ENCODE results near the gene AKIP1.

DNA sequence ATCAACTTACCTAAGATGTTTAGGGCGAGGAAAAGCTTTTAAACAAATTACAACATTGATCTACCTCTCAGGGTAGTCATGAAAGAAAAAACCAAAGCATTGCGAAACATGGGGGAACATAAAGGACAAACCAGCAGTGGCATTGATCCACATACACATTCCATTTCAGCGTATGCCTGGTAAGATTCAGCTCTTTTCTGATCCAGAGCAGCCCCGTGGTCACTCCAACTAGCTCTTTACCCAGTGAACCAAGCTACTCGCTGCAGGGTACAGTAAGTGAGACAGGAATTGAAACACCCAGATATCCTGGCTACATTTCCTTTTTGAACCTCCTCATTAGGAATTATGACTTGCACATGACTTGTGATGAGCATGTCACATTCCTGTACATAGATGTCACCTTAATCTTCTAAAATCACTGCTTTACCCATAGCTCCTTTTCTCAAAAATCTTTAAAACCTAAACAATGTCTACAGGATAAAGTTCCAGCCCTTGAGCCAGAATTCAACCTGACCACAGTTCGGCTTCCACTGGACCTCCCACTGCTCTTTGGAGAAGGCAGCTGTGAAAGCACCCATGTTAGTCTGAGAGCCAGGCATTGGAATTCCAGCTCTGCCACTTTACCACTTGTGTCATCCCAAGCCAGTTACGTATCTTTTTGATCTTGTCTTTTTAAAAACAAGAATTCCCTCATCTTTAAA is 42.9 kb upstream of the AKIP1 start:
- TF ChIP-seq, protein P1, sequence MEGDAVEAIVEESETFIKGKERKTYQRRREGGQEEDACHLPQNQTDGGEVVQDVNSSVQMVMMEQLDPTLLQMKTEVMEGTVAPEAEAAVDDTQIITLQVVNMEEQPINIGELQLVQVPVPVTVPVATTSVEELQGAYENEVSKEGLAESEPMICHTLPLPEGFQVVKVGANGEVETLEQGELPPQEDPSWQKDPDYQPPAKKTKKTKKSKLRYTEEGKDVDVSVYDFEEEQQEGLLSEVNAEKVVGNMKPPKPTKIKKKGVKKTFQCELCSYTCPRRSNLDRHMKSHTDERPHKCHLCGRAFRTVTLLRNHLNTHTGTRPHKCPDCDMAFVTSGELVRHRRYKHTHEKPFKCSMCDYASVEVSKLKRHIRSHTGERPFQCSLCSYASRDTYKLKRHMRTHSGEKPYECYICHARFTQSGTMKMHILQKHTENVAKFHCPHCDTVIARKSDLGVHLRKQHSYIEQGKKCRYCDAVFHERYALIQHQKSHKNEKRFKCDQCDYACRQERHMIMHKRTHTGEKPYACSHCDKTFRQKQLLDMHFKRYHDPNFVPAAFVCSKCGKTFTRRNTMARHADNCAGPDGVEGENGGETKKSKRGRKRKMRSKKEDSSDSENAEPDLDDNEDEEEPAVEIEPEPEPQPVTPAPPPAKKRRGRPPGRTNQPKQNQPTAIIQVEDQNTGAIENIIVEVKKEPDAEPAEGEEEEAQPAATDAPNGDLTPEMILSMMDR (IDR thresholded peaks at IDR 0.05), result no peak
- TF ChIP-seq TCF7L2 (IDR thresholded peaks at IDR 0.05; ENCODE audit: low read depth, low read length) (no peak), POLR2AphosphoS5 (IDR thresholded peaks at IDR 0.05; ENCODE audit: low read depth, low read length) (no peak)
- TF ChIP-seq, protein P2, sequence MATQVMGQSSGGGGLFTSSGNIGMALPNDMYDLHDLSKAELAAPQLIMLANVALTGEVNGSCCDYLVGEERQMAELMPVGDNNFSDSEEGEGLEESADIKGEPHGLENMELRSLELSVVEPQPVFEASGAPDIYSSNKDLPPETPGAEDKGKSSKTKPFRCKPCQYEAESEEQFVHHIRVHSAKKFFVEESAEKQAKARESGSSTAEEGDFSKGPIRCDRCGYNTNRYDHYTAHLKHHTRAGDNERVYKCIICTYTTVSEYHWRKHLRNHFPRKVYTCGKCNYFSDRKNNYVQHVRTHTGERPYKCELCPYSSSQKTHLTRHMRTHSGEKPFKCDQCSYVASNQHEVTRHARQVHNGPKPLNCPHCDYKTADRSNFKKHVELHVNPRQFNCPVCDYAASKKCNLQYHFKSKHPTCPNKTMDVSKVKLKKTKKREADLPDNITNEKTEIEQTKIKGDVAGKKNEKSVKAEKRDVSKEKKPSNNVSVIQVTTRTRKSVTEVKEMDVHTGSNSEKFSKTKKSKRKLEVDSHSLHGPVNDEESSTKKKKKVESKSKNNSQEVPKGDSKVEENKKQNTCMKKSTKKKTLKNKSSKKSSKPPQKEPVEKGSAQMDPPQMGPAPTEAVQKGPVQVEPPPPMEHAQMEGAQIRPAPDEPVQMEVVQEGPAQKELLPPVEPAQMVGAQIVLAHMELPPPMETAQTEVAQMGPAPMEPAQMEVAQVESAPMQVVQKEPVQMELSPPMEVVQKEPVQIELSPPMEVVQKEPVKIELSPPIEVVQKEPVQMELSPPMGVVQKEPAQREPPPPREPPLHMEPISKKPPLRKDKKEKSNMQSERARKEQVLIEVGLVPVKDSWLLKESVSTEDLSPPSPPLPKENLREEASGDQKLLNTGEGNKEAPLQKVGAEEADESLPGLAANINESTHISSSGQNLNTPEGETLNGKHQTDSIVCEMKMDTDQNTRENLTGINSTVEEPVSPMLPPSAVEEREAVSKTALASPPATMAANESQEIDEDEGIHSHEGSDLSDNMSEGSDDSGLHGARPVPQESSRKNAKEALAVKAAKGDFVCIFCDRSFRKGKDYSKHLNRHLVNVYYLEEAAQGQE (IDR thresholded peaks at IDR 0.05; ENCODE audit: insufficient read depth in 1 of 2, low read depth in 2 of 2, low read length in 1 of 2), result no peak

Measured in Panc1 (cell line).